ENCODE data around the gene MOCS1. TPM values are rescaled to one million over a fixed set of nuclear protein-coding genes. Genes with fewer than 3 reads are reported as not detected.

The MOCS1 gene
- total RNA-seq, 1 donor = 8.4 TPM

DNA sequence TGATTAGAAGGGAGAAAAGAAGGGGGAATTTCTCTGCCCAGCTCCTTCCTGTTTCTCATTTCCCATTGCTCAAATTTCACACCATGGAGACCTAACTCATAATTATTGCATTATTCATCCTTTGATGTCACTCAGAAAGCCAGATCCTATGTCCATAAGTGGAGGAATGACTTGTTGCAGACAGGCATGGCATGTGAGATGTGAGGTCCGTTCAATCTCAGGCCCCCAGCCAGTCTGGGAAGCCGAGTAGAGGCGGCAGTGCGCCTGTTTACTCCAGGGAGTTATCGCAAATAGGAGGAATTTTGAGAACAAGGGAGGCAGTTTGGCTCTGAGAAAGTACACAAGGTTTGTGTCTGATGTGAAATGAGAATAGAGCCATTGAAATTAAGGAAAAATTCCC is 26.9 kb upstream of the MOCS1 start:
- no peak overlapping the region for H3K4me3 ChIP-seq (ENCODE audit: low read depth, low read length)
- TF ChIP-seq, protein P1, sequence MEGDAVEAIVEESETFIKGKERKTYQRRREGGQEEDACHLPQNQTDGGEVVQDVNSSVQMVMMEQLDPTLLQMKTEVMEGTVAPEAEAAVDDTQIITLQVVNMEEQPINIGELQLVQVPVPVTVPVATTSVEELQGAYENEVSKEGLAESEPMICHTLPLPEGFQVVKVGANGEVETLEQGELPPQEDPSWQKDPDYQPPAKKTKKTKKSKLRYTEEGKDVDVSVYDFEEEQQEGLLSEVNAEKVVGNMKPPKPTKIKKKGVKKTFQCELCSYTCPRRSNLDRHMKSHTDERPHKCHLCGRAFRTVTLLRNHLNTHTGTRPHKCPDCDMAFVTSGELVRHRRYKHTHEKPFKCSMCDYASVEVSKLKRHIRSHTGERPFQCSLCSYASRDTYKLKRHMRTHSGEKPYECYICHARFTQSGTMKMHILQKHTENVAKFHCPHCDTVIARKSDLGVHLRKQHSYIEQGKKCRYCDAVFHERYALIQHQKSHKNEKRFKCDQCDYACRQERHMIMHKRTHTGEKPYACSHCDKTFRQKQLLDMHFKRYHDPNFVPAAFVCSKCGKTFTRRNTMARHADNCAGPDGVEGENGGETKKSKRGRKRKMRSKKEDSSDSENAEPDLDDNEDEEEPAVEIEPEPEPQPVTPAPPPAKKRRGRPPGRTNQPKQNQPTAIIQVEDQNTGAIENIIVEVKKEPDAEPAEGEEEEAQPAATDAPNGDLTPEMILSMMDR (IDR thresholded peaks at IDR 0.05; ENCODE audit: insufficient read depth, low read length) = no peak
- no peak for DNase-seq (ENCODE audit: low read depth)

DNA sequence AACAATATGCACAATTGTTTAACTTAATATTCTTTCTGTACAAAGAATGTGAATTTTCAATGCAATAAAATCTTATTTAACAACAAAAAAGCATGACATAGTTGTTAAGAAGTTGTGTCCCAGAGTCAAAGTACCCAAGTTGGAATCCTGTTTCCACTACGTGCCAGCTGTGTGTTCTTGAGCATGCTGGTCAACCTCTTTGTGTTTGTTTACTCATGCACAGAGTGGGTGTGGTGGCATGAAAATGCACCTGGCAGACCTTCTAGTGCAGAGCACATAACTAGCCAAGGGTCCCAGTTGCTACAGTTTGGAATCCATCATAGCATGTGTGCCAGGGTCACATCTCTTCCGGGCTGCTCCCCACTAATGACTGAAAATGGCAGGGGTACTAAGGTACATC is 24.7 kb upstream of the MOCS1 start:
- no peak overlapping the region for H3K4me3 ChIP-seq (ENCODE audit: low read depth, low read length)
- no peak for DNase-seq (ENCODE audit: low read depth)
- TF ChIP-seq, protein P1 (IDR thresholded peaks at IDR 0.05; ENCODE audit: insufficient read depth, low read length) = no peak

DNA sequence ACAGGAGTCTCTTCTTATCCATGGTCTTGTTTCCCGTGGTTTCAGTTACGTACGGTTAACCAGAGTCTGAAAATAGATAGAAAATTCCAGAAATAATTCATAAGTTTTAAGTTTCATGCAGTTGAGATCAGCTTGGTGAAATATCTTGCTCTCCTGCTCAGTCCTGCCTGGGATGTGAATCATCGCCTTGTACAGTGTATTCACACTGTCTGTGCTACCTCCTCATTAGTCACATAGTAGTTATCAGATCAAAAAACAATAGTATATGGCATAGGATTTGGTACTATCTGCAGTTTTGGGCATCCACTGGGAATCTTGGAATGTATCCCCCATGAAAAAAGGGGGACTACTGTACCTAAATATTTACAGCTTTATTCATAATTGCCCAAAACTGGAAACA is 22.7 kb upstream of the MOCS1 start:
- no peak overlapping the region for H3K4me3 ChIP-seq (ENCODE audit: low read depth, low read length)
- TF ChIP-seq, protein P1 (IDR thresholded peaks at IDR 0.05; ENCODE audit: insufficient read depth, low read length) = no peak
- peak; percentile 14 for DNase-seq (ENCODE audit: low read depth)

DNA sequence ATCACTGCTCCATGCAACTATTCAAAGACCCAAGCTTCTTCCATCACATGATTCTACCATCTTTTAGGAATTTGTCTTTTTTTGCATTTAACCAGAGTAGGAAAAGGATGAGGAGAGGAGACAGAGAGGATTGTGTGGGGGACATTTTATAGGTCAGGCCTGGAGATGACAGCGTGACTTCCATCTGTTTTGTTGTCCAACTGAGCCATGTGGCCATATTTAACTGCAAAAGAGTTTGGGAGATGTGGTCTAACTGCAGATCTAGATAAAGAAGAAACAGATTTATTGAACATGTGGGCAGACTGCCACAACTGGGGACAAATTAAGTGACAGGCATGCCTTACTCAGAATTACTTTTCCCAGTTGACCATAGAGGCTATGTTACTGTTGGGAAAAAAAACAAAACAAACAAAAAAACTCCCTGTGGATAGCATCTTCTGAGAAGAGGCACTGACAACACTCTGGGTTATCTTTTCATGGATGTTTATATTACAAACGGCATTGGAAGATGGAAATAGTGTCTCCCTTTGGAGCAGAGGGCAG is 18.9 kb upstream of the MOCS1 start:
- TF ChIP-seq, protein P1 (IDR thresholded peaks at IDR 0.05; ENCODE audit: insufficient read depth, low read length) = no peak
- DNase-seq (ENCODE audit: low read depth) = no peak
- H3K4me3 ChIP-seq (ENCODE audit: low read depth, low read length) = no peak overlapping the region

DNA sequence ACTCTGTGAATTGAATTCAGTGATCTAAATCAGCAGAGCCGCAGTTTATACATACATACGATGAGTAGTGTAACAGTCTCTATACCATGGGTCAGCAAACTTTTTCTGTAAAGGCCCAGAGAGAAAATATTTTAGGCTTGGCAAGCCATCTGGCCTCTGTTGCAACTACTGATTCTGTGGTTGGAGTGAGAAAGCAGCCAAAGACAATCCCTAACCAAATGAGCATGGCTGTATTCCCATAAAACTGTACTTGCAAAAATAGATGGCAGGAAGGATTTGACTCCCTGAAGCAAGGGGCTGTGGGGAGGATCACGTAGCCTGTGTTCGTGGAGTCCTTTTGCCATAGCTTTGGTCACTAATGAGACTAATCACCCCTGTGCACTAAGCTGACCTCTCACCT is 17.9 kb upstream of the MOCS1 start:
- TF ChIP-seq, protein P1 (IDR thresholded peaks at IDR 0.05; ENCODE audit: insufficient read depth, low read length) = no peak
- H3K4me3 ChIP-seq (ENCODE audit: low read depth, low read length) = no peak overlapping the region
- peak; percentile 64 for DNase-seq (ENCODE audit: low read depth)

DNA sequence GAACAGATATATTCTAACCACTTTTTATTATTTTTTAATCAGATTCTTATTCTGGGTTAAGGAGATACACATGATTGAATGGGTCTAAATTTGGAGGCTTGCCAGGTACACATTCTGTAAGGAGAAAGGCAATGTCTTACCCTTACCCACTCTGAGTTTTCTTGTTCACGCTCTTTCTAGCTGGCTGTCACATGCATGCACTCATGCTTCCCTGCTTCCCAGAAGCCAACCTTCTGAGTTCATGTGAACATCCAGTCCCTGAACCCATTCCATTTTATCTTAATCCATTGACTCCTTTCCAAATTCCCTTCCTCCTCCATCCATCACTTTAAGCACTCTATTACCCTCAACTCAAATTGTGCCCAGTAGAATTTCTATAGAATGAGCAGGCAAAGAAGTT is 17.5 kb upstream of the MOCS1 start:
- TF ChIP-seq, protein P1 (IDR thresholded peaks at IDR 0.05; ENCODE audit: insufficient read depth, low read length) = no peak
- peak; percentile 36 for DNase-seq (ENCODE audit: low read depth)
- H3K4me3 ChIP-seq (ENCODE audit: low read depth, low read length) = no peak overlapping the region

DNA sequence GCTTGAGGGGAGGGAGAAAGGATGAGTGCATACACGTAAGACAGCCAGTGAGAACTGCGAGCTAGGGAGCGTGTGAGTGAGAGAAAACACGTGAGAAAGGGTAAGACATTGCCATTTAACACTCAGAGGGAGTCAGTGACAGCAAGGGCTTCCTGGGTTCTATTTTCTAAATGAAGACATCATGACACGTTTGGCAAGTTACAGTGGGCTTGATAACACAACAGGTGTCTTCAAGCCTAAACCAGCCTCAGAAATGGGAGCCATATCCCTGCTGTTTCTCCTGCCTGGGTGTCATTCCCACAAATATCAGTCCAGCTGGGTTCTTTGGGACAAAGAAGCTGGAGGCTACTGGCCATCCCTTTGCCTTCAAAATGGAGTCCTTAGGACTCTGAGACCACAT is 16.9 kb upstream of the MOCS1 start:
- H3K4me3 ChIP-seq (ENCODE audit: low read depth, low read length) = no peak overlapping the region
- DNase-seq (ENCODE audit: low read depth) = no peak
- TF ChIP-seq, protein P1 (IDR thresholded peaks at IDR 0.05; ENCODE audit: insufficient read depth, low read length) = no peak

All from fibroblast of the aortic adventitia (primary cell).